MCF 10A (cell line): ENCODE results near the gene PIEZO1. TPM values are rescaled to one million over a fixed set of nuclear protein-coding genes. Genes with fewer than 3 reads are reported as not detected.

Experiments used
- BruUV-seq: library from RNA; stranded (reverse); fragments of 400-500 nt; replicated peaks from 2 replicates; lab custom pipeline; 2021; lab: Mats Ljungman, UMichigan
- CTCF ChIA-PET: fragments of 300-600 bp; sonication (Branson Sonifier 250); formaldehyde crosslinking; extraction: SDS; loops from one replicate; lab custom pipeline; 2021; ENCODE audit warnings: antibody characterized with exemption, inconsistent platforms; lab: Yijun Ruan, JAX
- POLR2A ChIA-PET: fragments of 300-600, 350-650 bp; sonication (Branson Sonifier 250); formaldehyde crosslinking; extraction: SDS; loops from one replicate; lab custom pipeline; 2020; ENCODE audit warnings: antibody characterized with exemption, inconsistent platforms; lab: Yijun Ruan, JAX
- DNase-seq: peaks from one replicate; pipeline ENCODE4 v3.0.0-alpha.2; 2018; ENCODE audit not compliant: unreplicated experiment
- H3K27ac Mint-ChIP-seq: one replicate; pipeline ENCODE4 v1.8.0; 2022; ENCODE audit warnings: mild to moderate bottlenecking, low read depth, mixed read lengths; ENCODE audit not compliant: unreplicated experiment
- H3K27me3 Mint-ChIP-seq: one replicate; pipeline ENCODE4 v1.8.0; 2022; ENCODE audit warnings: mixed read lengths; ENCODE audit not compliant: insufficient read depth, unreplicated experiment
- H3K36me3 Mint-ChIP-seq: one replicate; pipeline ENCODE4 v1.8.0; 2022; ENCODE audit warnings: mild to moderate bottlenecking, moderate library complexity, mixed read lengths; ENCODE audit not compliant: insufficient read depth, unreplicated experiment
- H3K4me1 Mint-ChIP-seq: one replicate; pipeline ENCODE4 v1.8.0; 2022; ENCODE audit warnings: mixed read lengths; ENCODE audit not compliant: insufficient read depth, unreplicated experiment
- H3K4me3 Mint-ChIP-seq: one replicate; pipeline ENCODE4 v1.8.0; 2022; ENCODE audit warnings: mild to moderate bottlenecking, moderate library complexity, mixed read lengths; ENCODE audit not compliant: unreplicated experiment
- H3K9me3 Mint-ChIP-seq: one replicate; pipeline ENCODE4 v1.8.0; 2022; ENCODE audit warnings: mixed read lengths; ENCODE audit not compliant: unreplicated experiment
- intact Hi-C: fragments of 100-400 bp; cut with micrococcal nuclease; formaldehyde crosslinking; loops from 2 replicates; pipeline ENCODE4 v1.14.1; 2022
- total RNA-seq: library from RNA; stranded (reverse); gene quantifications from 2 replicates; pipeline ENCODE4 v1.2.3, GENCODE V29; 2022
- TF ChIP-seq, protein P1 (sequence below): fragments of 200-600 bp; IDR thresholded peaks from one replicate; pipeline ENCODE4 v1.8.0; 2022; ENCODE audit warnings: antibody characterized with exemption, mild to moderate bottlenecking; ENCODE audit not compliant: unreplicated experiment

The PIEZO1 gene
- total RNA-seq, 1 experiment from 2014 or later = 193 TPM

DNA sequence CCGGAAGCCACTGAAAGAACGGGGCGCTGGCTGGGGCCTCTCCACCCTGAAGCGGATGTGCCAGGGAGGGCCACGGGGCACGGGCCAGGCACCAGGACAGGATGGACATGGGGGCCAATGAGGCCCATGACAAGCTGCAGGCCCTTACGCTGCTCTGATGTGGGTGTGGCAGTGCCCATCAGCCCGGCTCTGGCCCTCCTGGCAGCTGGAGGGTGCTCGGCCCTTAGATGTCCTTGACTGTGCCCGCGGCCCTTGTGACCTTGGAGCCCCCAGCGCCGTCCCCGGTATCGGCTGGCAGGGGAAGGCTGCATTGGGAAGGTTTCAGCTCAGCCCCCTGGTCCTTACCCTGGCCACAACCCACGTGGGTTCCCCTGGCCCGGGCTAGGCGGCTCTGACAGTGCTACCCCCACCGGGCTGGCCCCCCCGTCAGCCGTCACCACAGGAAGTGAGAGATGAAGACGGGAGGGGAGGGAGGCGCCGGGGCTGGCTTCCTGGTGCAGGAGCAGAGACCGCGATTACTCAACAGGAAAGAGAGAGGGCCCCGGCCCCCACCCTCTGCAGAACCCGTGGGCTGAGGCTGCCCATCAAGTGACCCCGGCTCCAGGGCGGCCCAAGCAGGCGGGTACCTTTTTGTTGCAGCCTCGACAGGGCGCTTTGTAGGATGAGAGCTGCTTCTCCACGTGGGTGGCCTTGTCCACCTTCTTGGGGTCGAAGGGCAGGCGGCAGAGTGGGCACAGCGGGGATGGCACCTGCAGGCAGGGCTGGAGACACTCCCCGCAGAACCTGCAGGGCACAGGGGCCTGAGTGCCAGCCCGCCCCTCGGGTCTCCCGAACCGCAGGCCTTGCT lies 84.2 kb downstream of the PIEZO1 start:
- DNase-seq = no peak
- BruUV-seq = no TSS peak
- Mint-ChIP-seq H3K27ac (no peak overlapping the region), H3K27me3 (no peaks in the 10 kb centered on the region), H3K4me3 (no peak overlapping the region), H3K36me3 (peaks cover 10% of the 10 kb centered on the region), H3K9me3 (no peaks in the 10 kb centered on the region), H3K4me1 (peaks cover 7% of the 10 kb centered on the region)
- ChIA-PET CTCF (interaction anchor here (1.1 kb wide), 1 partner anchor 37 kb away, joined by 3 read pairs; no protein-coding TSS in a partner anchor), POLR2A (no interaction called here)
- TF ChIP-seq, protein P1, sequence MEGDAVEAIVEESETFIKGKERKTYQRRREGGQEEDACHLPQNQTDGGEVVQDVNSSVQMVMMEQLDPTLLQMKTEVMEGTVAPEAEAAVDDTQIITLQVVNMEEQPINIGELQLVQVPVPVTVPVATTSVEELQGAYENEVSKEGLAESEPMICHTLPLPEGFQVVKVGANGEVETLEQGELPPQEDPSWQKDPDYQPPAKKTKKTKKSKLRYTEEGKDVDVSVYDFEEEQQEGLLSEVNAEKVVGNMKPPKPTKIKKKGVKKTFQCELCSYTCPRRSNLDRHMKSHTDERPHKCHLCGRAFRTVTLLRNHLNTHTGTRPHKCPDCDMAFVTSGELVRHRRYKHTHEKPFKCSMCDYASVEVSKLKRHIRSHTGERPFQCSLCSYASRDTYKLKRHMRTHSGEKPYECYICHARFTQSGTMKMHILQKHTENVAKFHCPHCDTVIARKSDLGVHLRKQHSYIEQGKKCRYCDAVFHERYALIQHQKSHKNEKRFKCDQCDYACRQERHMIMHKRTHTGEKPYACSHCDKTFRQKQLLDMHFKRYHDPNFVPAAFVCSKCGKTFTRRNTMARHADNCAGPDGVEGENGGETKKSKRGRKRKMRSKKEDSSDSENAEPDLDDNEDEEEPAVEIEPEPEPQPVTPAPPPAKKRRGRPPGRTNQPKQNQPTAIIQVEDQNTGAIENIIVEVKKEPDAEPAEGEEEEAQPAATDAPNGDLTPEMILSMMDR = no peak
- intact Hi-C loops = no loop called here

DNA sequence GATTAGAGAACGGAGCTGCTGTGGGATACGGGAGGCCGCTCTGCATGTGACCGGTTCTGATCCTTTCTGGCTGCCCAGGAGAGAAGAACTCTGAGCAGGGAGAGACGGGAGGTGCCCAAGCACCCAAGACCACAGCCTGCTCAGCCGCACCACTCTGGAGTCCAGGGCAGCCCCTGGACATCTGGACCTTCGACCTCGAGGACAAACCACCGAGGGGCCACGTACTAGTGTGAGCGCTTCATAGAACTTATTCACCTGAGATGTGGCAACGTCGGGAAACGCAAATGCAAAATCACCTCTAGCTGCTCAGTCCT lies 84.7 kb downstream of the PIEZO1 start:
- CTCF ChIA-PET = interaction anchor here (1.1 kb wide), 1 partner anchor 37 kb away, joined by 3 read pairs; no protein-coding TSS in a partner anchor
- Mint-ChIP-seq H3K36me3 (peaks cover 10% of the 10 kb centered on the region), H3K4me1 (peaks cover 7% of the 10 kb centered on the region), H3K9me3 (no peaks in the 10 kb centered on the region), H3K27ac (no peak overlapping the region), H3K27me3 (no peaks in the 10 kb centered on the region), H3K4me3 (no peak overlapping the region)
- POLR2A ChIA-PET = no interaction called here
- no peak for DNase-seq
- intact Hi-C loops = no loop called here
- BruUV-seq = no TSS peak
- TF ChIP-seq, protein P1 = no peak

DNA sequence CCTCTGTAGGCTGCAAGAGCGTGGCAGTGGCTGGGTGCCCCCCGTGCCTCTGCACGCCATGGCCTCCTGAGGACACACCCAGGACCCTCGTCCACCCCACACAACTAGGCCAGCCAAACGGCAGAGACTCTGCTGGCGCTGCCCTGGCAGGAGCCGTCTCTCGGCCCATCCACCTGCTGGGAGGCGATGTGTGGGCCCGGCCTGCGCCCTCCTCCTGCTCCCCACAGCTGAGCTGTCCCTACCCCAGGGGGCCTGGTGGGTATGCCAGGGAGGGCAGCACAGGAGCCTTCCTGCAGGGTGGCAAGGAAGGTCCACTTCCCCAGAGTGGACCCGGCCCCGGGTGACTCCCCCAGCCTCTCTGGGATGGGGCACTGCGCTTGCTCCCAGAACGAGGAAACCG lies 85.8 kb downstream of the PIEZO1 start:
- intact Hi-C loops = no loop called here
- Mint-ChIP-seq H3K27ac (no peak overlapping the region), H3K36me3 (peaks cover 10% of the 10 kb centered on the region), H3K4me3 (no peak overlapping the region), H3K9me3 (no peaks in the 10 kb centered on the region), H3K27me3 (no peaks in the 10 kb centered on the region), H3K4me1 (peaks cover 5% of the 10 kb centered on the region)
- POLR2A ChIA-PET = no interaction called here
- TF ChIP-seq, protein P1 = no peak
- BruUV-seq = no TSS peak
- CTCF ChIA-PET = no interaction called here
- no peak for DNase-seq

DNA sequence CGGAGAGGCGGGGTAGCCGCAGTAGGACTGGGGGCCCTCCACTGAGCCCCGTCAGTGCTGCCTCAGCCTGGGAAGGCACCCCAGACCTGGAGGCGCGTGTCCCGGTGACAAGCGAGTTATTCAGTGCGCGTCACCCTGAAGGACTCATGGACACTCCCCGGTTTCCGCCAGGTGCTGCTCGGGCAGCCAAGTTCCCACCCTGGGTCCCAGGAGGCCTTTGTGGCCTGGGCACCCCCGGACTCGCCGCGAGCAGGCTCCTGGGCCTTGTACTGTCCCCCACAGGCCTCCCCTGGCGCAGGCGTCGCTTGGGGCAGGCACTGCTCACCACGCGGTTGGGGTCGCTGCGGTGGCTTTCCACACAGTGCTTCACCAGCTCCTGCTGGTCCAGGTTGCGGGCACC lies 86.4 kb downstream of the PIEZO1 start:
- DNase-seq = no peak
- intact Hi-C loops = no loop called here
- BruUV-seq = no TSS peak
- Mint-ChIP-seq H3K4me3 (no peak overlapping the region), H3K27me3 (no peaks in the 10 kb centered on the region), H3K9me3 (no peaks in the 10 kb centered on the region), H3K27ac (no peak overlapping the region), H3K36me3 (peaks cover 10% of the 10 kb centered on the region), H3K4me1 (no peaks in the 10 kb centered on the region)
- TF ChIP-seq, protein P1 = no peak
- CTCF ChIA-PET = no interaction called here
- POLR2A ChIA-PET = no interaction called here
